GM21529 (cell line): ENCODE data around the gene E2F2.
"Not testable (repeated sequence)": the region's sequence is repeated elsewhere in the genome, so short reads cannot be mapped to it uniquely, and the experiment has no call there.

Source experiments
- ATAC-seq: cut with Tn5 transposase; IDR thresholded peaks from one replicate; pipeline ENCODE4 v1.9.1; 2021; ENCODE audit not compliant: unreplicated experiment

Gene E2F2

GRCh38 chr1:23548704-23549143 lies 17.7 kb upstream of the E2F2 start:
- ATAC-seq: no peak

- ATAC-seq: no peak
Observed at GRCh38 chr1:23546897-23547584, 16.0 kb upstream of the E2F2 start.

- no peak for ATAC-seq
Observed at GRCh38 chr1:23545851-23546250, 14.8 kb upstream of the E2F2 start.

GRCh38 chr1:23544444-23545389 lies 13.7 kb upstream of the E2F2 start:
- no peak for ATAC-seq

- ATAC-seq: no peak
Observed at GRCh38 chr1:23543707-23544443, 12.8 kb upstream of the E2F2 start.

GRCh38 chr1:23542940-23543339 lies 11.9 kb upstream of the E2F2 start:
- ATAC-seq: not testable (repeated sequence)

- peak; percentile 86 for ATAC-seq
Observed at GRCh38 chr1:23539698-23540266, 8.7 kb upstream of the E2F2 start.

GRCh38 chr1:23537296-23537973 lies 6.4 kb upstream of the E2F2 start:
- ATAC-seq: no peak

GRCh38 chr1:23533246-23534023 lies 2.4 kb upstream of the E2F2 start:
- no peak for ATAC-seq

GRCh38 chr1:23531562-23532094 lies 595 bp upstream of the E2F2 start:
- no peak for ATAC-seq

- no peak for ATAC-seq
Observed at GRCh38 chr1:23530087-23530746, 816 bp downstream of the E2F2 start.

- no peak for ATAC-seq
Observed at GRCh38 chr1:23529146-23530086, 1.6 kb downstream of the E2F2 start.

- ATAC-seq: peak; percentile 53
Observed at GRCh38 chr1:23528250-23528978, 2.6 kb downstream of the E2F2 start.

- ATAC-seq: no peak
Observed at GRCh38 chr1:23527900-23528249, 3.2 kb downstream of the E2F2 start.

GRCh38 chr1:23527366-23527765 lies 3.7 kb downstream of the E2F2 start:
- ATAC-seq: no peak

GRCh38 chr1:23526329-23527041 lies 4.5 kb downstream of the E2F2 start:
- no peak for ATAC-seq
